ENCODE measurements around the gene CIAPIN1.
"Not testable (repeated sequence)": the region's sequence is repeated elsewhere in the genome, so short reads cannot be mapped to it uniquely, and the experiment has no call there.

CIAPIN1 gene

DNA sequence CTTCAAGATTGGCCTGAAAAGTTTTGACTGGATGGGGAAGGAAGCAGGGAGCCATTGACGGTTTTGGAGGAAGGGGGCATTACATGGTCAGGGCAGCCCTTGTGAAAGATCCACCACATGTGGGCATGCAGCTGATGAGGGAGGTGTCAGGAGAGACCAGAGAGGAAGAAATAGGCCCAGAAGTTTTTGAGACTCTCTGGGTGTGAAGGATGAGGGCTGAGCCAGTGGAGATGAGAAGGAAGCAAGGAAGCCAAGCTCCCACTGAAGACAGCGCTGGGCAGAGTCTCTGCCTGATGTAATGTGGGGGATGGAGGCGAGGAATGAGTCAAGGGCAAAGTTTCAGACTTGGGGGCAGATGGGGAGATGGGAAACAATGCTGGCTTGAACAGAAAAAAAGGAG, 42.1 kb downstream of the CIAPIN1 start:
- CTCF ChIA-PET: interaction anchor here (1.2 to 4.0 kb wide), 5 partner anchors 8 to 105 kb away, joined by 3 to 57 read pairs (median 6); no protein-coding TSS in a partner anchor
- TF ChIP-seq CTCF (IDR thresholded peaks at IDR 0.05; ENCODE audit: control extremely low read depth, extremely low read depth, low read depth, missing control alignments): no peak
- POLR2A ChIA-PET: no interaction called here
- DNase-seq (ENCODE audit: extremely low spot score): no peak

DNA sequence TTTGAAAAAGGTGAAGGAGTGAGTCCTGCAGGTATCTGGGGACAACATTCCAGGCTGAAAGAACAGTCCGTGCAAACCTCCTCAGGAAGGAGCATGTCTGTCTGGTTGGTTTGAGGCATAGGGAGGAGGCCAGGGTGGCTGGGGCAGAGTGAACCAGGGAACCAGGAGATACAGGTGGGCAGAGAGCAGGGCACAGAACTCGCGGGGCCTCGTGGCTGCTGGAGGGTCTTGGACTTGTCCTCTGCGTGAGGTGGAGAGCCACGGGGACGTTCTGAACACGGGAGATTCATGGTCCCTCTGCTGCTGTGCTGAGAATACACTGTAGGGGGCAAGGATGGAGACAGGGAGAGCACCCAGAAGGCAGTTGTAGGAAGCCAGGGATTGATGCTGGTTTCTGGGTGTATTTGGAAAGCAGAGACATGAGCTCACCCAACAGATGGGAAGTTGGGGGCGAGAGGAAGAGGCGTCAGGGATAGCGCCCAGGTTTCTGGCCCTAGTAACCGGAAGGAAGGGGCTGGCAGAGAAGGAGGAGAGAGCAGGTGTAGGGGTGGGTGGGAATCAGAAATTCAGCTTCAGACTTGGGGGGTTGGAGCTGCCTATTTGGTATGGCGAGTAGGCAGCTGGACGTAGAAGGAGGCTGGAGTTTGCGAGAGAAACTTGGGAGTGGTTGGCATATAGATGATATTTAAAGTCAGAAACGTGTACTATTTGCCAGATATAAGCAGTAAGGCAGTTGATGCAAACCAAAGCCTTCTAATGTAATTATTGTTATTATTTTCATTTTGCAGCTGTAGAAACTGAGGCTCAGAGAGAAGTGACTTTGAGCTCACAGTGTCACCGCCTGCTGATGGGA, 43.0 kb downstream of the CIAPIN1 start, which contains the start of gene CCL17:
Gene CCL17 (plus strand): TSS at position 803 of the 853 bp plus-strand sequence. CDS start 9,166 bp downstream, outside the sequence.
- ChIA-PET CTCF (interaction anchor here (1.0 to 4.0 kb wide), 6 partner anchors 9 to 104 kb away, joined by 3 to 57 read pairs (median 5); no protein-coding TSS in a partner anchor), POLR2A (no interaction called here)
- TF ChIP-seq CTCF (IDR thresholded peaks at IDR 0.05; ENCODE audit: control extremely low read depth, extremely low read depth, low read depth, missing control alignments): no peak
- DNase-seq (ENCODE audit: extremely low spot score): no peak

- no peak for TF ChIP-seq CTCF (IDR thresholded peaks at IDR 0.05; ENCODE audit: control extremely low read depth, extremely low read depth, low read depth, missing control alignments)
- DNase-seq (ENCODE audit: extremely low spot score): no peak
- POLR2A ChIA-PET: interaction anchor here (0.5 to 1.6 kb wide), 3 partner anchors 30 to 455 kb away, joined by 3 to 6 read pairs (median 4); partner anchors contain the start of genes CIAPIN1, COQ9 and CX3CL1
- CTCF ChIA-PET: interaction anchor here (0.7 to 5.7 kb wide), 4 partner anchors 16 to 99 kb away, joined by 3 to 43 read pairs (median 6); no protein-coding TSS in a partner anchor
Observed at GRCh38 chr16:57401943-57402640, 45.1 kb downstream of the CIAPIN1 start.

DNA sequence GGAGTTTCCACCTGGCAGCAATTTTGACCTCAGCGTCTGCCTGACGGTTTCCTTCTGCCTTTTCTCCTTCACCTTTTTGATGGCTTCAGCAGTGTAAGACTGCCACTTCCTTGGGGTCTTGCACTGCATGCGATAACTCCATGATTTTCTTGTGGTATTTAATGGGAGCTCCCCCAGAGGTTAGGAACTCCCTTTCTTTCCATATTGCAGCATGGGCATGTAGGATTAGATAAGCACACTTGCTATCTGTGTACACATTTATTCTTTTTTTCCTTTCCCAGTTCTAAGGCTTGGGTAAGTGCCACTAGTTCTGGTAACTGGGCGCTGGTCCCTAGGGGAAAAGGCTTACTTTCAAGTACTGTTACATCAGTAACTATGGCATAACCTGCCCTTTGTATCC, 49.7 kb downstream of the CIAPIN1 start:
- POLR2A ChIA-PET; DNase-seq (ENCODE audit: extremely low spot score): not testable (repeated sequence)
- CTCF ChIA-PET: interaction anchor here (1.1 to 5.7 kb wide), 5 partner anchors 11 to 28 kb away, joined by 3 to 43 read pairs (median 4); no protein-coding TSS in a partner anchor

GRCh38 chr16:57396786-57397185, 50.4 kb downstream of the CIAPIN1 start:
- DNase-seq (ENCODE audit: extremely low spot score): no peak
- ChIA-PET POLR2A (no interaction called here), CTCF (interaction anchor here (1.6 to 4.2 kb wide), 3 partner anchors 10 to 74 kb away, joined by 3 to 31 read pairs (median 7); no protein-coding TSS in a partner anchor)
- TF ChIP-seq CTCF (IDR thresholded peaks at IDR 0.05; ENCODE audit: control extremely low read depth, extremely low read depth, low read depth, missing control alignments): no peak

DNA sequence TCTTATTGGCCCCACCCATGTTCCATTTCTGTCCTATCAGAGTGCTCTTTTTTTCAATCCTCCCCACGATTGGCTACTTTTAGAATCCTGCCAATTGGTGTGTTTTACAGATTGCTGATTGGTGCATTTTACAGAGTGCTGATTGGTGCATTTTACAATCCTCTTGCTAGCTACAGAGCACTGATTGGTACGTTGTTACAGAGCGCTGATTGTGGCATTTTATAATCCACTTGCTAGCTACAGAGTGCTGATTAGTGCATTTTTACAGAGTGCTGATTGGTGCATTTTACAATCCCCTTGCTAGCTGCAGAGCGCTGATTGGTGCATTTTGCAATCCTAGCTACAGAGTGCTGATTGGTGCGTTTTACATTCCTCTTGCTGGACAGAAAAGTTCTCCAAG, 52.2 kb downstream of the CIAPIN1 start:
- ChIA-PET POLR2A (no interaction called here), CTCF (interaction anchor here (0.7 to 4.2 kb wide), 9 partner anchors 9 to 96 kb away, joined by 3 to 31 read pairs (median 4); partner anchors contain the start of genes CIAPIN1 and COQ9)
- DNase-seq (ENCODE audit: extremely low spot score): no peak
- no peak for TF ChIP-seq CTCF (IDR thresholded peaks at IDR 0.05; ENCODE audit: control extremely low read depth, extremely low read depth, low read depth, missing control alignments)
